Spleen (tissue), 11 donors: ENCODE measurements around the gene MBNL2. TPM values are rescaled to one million over a fixed set of nuclear protein-coding genes. Genes with fewer than 3 reads are reported as not detected.
A peak's percentile ranks its signal among the peaks of the same experiment; 100 is the strongest.

Source experiments
- DNase-seq: peaks from one replicate; pipeline ENCODE4 v3.0.0-alpha.2; 2020
- H3K27ac ChIP-seq, 8 donors: fragments of 200-600 bp; sonication (generic) in 7 of 8; 1 replicate in 4 of 8; 2 replicates in 4 of 8; pipeline versions ENCODE4 v1.5.0 to v1.8.0; 2016 to 2021; ENCODE audit warnings: inconsistent platforms in 4 of 8, mild to moderate bottlenecking in 4 of 8, moderate library complexity in 1 of 8
- H3K27me3 ChIP-seq, 7 donors: fragments of 200-600 bp; sonication (generic) in 6 of 7; replicated peaks in 1 of 7; 1 replicate in 4 of 7; 2 replicates in 3 of 7; pipeline versions ENCODE4 v1.5.0 to v1.8.0; 2016 to 2021; ENCODE audit warnings: inconsistent platforms in 3 of 7, mild to moderate bottlenecking in 1 of 7
- H3K36me3 ChIP-seq, 6 donors: fragments of 200-600 bp; sonication (generic) in 5 of 6; 1 replicate in 4 of 6; 2 replicates in 2 of 6; pipeline versions ENCODE4 v1.5.0 to v1.8.0; 2016 to 2021; ENCODE audit warnings: inconsistent platforms in 2 of 6
- H3K4me1 ChIP-seq, 6 donors: fragments of 200-600 bp; sonication (generic) in 5 of 6; 1 replicate in 3 of 6; 2 replicates in 3 of 6; pipeline versions ENCODE4 v1.5.0 to v1.8.0; 2016 to 2021; ENCODE audit warnings: inconsistent platforms in 3 of 6
- H3K4me3 ChIP-seq, 8 donors: fragments of 200-600 bp; sonication (generic) in 7 of 8; 1 replicate in 4 of 8; 2 replicates in 4 of 8; pipeline versions ENCODE4 v1.5.0 to v1.8.0; 2016 to 2021; ENCODE audit warnings: inconsistent platforms in 4 of 8, mild to moderate bottlenecking in 4 of 8, moderate library complexity in 2 of 8
- H3K9me3 ChIP-seq, 8 donors: fragments of 200-600 bp; sonication (generic) in 7 of 8; 1 replicate in 4 of 8; 2 replicates in 4 of 8; pipeline versions ENCODE4 v1.5.0 to v1.8.0; 2016 to 2021; ENCODE audit warnings: inconsistent platforms in 4 of 8
- POLR2A ChIP-seq, 3 donors: fragments of 450-650 bp; IDR thresholded peaks; one replicate each; pipeline ENCODE4 v1.5.1; 2017; ENCODE audit warnings: antibody characterized with exemption in 3 of 3, mild to moderate bottlenecking in 1 of 3
- POLR2AphosphoS5 ChIP-seq, 3 donors: sonication (generic); formaldehyde crosslinking; IDR thresholded peaks; one replicate each; pipeline ENCODE4 v1.5.1; 2017; ENCODE audit warnings: antibody characterized with exemption in 3 of 3
- WGBS, 5 donors: extraction: QIAGEN DNeasy Blood & Tissue Kit in 3 of 5; methylation state at CpG; one replicate each; pipeline versions ENCODE4 v1.1.5 to v1.1.7; 2013 to 2018; 5-methylcytosine and 5-hydroxymethylcytosine counted together
- intact Hi-C: fragments of 100-400 bp; cut with DNase I; formaldehyde crosslinking; loops from one replicate; pipeline ENCODE4 v1.15.0; 2023; ENCODE audit warnings: low total_unique reads
- polyA plus RNA-seq, 3 donors: library from polyadenylated mRNA; stranded (reverse); fragments of 200-250 nt; gene quantifications; one replicate each; pipeline ENCODE4 v1.2.1, GENCODE V29; 2013
- total RNA-seq, 7 donors: library from RNA; depleted of rRNA in 3 of 7; stranded (reverse); fragments of >200 nt in 3 of 7; fragmentation: NEBNext Ultra II Directional in 4 of 7; extraction: Animal tissue kit (Norgen Biotek cat#: 25700) in 4 of 7; gene quantifications; one replicate each; pipeline versions ENCODE4 v1.1.0 to v1.2.1, GENCODE V29; 2016 to 2021
- TF ChIP-seq, protein P1 (sequence below), 11 experiments: fragments of 200-600 bp in 7 of 11; fragments of 450-650 bp in 4 of 11; sonication (generic) in 4 of 11; IDR thresholded peaks in 8 of 11; conservative IDR thresholded peaks in 3 of 11; 1 replicate in 7 of 11; 2 replicates in 4 of 11; pipeline versions ENCODE4 v1.4.0 to v1.8.0; 2016 to 2021; ENCODE audit warnings: antibody characterized with exemption in 11 of 11, inconsistent platforms in 4 of 11, mild to moderate bottlenecking in 1 of 11
- donor health status: healthy with polysubstance abuse.
- donor health status: DM: no; HTN: no; CAD: no; lungs with moderate emphysema.
- donor health status: DM: no; HTN: no; CAD: no.
- donor health status: Bipolar disorder and iron deficiency.
- donor health status: healthy.
- donor health status: DM: no; HTN: no; CAD: no.
- donor health status: DM: yes; HTN: yes; CAD: no.

MBNL2 gene
- total and polyA plus RNA-seq, 10 donors = 7.0 to 56.3 (median 31.1) TPM

DNA sequence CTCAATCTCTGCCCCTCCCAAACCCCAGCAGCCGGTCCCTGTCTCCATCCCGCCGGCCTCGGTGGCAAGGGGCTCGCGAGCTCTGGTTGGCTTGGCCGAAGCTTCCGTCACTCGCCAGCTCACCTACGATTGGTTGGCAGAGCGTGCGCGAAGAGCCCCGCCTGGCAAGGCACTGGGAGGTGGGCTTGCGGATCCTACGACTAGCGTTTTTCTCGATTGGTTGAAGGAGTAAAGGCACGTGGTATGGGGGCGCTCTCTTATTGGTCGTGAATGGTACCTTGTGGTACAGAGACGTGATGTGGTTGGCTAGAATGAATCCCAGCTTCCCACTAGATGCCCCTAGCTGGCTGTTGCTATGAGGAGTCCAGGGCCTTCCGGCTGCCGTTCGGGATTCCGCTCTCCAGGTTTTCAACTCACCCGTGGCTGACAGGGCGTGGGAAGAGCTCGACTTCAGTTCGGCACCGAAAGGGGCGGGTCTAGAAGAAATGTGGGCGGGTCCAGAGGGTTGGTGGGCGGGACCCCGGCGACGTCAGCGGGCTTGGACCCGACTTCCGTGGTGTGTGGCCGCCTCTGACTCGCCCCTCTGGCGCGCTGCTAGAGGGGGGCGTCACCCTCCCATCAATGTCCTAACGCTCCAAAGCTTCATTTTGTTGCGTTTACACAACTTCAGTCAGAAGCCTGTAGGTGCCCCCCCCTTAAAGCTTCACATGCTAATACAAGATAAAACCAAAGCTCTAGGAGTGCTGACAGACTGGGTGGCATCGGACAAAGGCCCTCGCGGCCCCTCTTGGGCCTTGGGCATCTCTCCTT is 211.0 kb downstream of the MBNL2 start:
- 0 to 1% (median 0%) methylated on average over 31 to 50 of the region's 50 CpGs for WGBS, 5 donors
- Histone ChIP-seq H3K27me3 (no peaks in the 10 kb centered on the region), H3K9me3 (no peaks in the 10 kb centered on the region), H3K36me3 (no peaks in the 10 kb centered on the region), H3K27ac (peak overlapping the region; percentile 96 to 100 (median 100)), H3K4me1 (peaks cover 7 to 62% (median 42%) of the 10 kb centered on the region in 6 donors), H3K4me3 (peak overlapping the region; percentile 59 to 83 (median 68))
- DNase-seq = peak; percentile 98
- TF ChIP-seq, protein P1, sequence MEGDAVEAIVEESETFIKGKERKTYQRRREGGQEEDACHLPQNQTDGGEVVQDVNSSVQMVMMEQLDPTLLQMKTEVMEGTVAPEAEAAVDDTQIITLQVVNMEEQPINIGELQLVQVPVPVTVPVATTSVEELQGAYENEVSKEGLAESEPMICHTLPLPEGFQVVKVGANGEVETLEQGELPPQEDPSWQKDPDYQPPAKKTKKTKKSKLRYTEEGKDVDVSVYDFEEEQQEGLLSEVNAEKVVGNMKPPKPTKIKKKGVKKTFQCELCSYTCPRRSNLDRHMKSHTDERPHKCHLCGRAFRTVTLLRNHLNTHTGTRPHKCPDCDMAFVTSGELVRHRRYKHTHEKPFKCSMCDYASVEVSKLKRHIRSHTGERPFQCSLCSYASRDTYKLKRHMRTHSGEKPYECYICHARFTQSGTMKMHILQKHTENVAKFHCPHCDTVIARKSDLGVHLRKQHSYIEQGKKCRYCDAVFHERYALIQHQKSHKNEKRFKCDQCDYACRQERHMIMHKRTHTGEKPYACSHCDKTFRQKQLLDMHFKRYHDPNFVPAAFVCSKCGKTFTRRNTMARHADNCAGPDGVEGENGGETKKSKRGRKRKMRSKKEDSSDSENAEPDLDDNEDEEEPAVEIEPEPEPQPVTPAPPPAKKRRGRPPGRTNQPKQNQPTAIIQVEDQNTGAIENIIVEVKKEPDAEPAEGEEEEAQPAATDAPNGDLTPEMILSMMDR (IDR thresholded peaks at IDR 0.05 in 8 of 11, conservative IDR thresholded peaks at IDR 0.05 in 3 of 11) = peak in 2 of 11 experiments; percentile 13 to 14
- TF ChIP-seq POLR2AphosphoS5 (IDR thresholded peaks at IDR 0.05) (peak; percentile 90 to 92 (median 92)), POLR2A (IDR thresholded peaks at IDR 0.05) (peak; percentile 5 to 57 (median 25))
- intact Hi-C loops = loop anchor here (10.0 kb wide), 1 partner anchor 222 kb away; no protein-coding TSS in a partner anchor

DNA sequence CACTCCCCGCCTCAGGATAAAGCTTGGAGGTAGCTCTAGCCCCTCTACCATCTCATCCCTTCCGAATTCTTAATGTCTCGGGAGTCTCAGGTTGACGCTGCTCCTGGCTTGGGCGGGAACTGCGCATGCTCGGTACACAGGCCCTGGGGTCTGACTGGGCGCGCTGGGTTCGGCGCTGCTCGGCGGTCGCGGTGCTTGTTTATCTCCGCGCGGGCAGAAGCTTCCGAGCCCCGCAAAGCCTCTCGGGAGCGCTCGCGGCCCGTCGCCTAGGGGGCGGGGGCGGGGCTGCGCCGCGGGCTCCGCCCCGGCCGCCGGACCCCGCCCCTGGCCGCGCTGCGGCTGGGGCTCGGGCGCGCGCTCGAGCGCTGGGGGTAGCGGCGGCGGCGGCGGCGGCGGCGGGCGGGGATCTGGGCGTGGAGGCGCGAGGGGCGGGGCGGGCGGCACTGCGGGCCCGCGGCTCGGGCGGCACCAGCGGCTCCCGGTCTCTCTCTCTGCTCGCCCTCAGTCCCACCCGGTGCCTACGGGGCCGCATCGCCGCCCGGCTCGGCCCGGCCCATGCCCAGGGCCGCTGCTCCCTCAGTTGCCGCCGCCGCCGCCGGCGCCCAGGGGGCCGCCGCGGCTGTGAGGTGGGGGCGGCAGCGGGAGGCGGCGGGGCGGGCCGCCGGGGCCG is 211.7 kb downstream of the MBNL2 start, which contains the start of gene RAP2A:
TSS of gene RAP2A (plus strand) at position 443 of the 670 bp plus-strand sequence. CDS start 302 bp downstream, outside the sequence.
- WGBS, 5 donors = 0% methylated on average over 7 to 94 of the region's 94 CpGs
- H3K4me3 ChIP-seq = peak within 1 kb of the TSS; percentile 59 to 83 (median 68)
- peak; percentile 98 for DNase-seq
- peak within 1 kb of the TSS; percentile 96 to 100 (median 100) for H3K27ac ChIP-seq
- TF ChIP-seq, protein P1 (IDR thresholded peaks at IDR 0.05 in 8 of 11, conservative IDR thresholded peaks at IDR 0.05 in 3 of 11) = peak in 2 of 11 experiments; percentile 7 to 29
- TF ChIP-seq POLR2AphosphoS5 (IDR thresholded peaks at IDR 0.05) (peak; percentile 94 to 98 (median 97)), POLR2A (IDR thresholded peaks at IDR 0.05) (peak in 1 of 3 donors; percentile 74)
- intact Hi-C loops = loop anchor here (10.0 kb wide), 1 partner anchor 221 kb away; no protein-coding TSS in a partner anchor
- H3K36me3 ChIP-seq = no peaks in the 10 kb centered on the region
- peaks cover 7 to 69% (median 46%) of the 10 kb centered on the region in 6 donors for H3K4me1 ChIP-seq
- H3K9me3 ChIP-seq = no peaks in the 10 kb centered on the region
- H3K27me3 ChIP-seq = no peaks in the 10 kb centered on the region

DNA sequence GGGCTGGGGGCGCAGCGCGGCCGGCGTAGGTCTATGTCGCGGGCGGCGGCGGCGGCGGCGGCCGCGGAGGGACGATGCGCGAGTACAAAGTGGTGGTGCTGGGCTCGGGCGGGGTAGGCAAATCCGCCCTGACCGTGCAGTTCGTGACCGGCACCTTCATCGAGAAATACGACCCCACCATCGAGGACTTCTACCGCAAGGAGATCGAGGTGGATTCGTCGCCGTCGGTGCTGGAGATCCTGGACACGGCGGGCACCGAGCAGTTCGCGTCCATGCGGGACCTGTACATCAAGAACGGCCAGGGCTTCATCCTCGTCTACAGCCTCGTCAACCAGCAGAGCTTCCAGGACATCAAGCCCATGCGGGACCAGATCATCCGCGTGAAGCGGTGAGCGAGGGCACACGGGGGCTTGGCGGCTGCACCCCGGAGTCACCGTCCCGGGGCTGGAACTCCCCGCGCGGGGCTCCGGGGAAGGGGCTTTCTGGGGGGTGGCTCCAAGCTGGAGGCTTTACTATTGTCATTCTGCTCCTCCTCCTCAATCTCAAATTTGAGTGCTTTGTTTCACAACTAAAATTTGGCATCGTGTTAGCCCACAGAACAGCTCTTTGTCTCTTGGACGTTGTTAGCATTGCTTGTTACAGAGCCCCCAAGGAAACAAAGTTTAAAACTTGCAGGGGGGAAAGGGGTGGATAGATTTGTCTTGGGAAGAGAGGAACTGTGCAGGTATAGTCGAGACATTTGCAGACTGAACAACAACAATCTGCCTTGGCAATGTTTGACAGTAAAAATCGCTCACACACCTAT is 212.5 kb downstream of the MBNL2 start:
- Histone ChIP-seq H3K9me3 (no peaks in the 10 kb centered on the region), H3K27ac (peak overlapping the region; percentile 43 to 100 (median 100)), H3K27me3 (no peaks in the 10 kb centered on the region), H3K4me3 (peak overlapping the region; percentile 37 to 81 (median 66)), H3K36me3 (no peaks in the 10 kb centered on the region), H3K4me1 (peaks cover 7 to 77% (median 49%) of the 10 kb centered on the region in 6 donors)
- intact Hi-C loops = loop anchor here (10.0 kb wide), 1 partner anchor 220 kb away; no protein-coding TSS in a partner anchor
- peak in 2 of 3 donors; percentile 5 to 69 for TF ChIP-seq POLR2AphosphoS5 (IDR thresholded peaks at IDR 0.05)
- TF ChIP-seq, protein P1 (IDR thresholded peaks at IDR 0.05 in 8 of 11, conservative IDR thresholded peaks at IDR 0.05 in 3 of 11) = no peak
- 0 to 1% (median 0%) methylated on average over 26 to 60 of the region's 60 CpGs for WGBS, 5 donors
- no peak for DNase-seq
